NOMO-1 (cell line): Measurements from ENCODE around the gene CALR.
A peak's percentile ranks its signal among the peaks of the same experiment; 100 is the strongest.
"Not testable (repeated sequence)": the region's sequence is repeated elsewhere in the genome, so short reads cannot be mapped to it uniquely, and the experiment has no call there.

Experiments
- DNase-seq, 2 experiments: peaks; one replicate each; lab custom pipeline; 2025; ENCODE audit not compliant: unreplicated experiment in 2 of 2; lab: John Stamatoyannopoulos, UW

The CALR gene

DNA sequence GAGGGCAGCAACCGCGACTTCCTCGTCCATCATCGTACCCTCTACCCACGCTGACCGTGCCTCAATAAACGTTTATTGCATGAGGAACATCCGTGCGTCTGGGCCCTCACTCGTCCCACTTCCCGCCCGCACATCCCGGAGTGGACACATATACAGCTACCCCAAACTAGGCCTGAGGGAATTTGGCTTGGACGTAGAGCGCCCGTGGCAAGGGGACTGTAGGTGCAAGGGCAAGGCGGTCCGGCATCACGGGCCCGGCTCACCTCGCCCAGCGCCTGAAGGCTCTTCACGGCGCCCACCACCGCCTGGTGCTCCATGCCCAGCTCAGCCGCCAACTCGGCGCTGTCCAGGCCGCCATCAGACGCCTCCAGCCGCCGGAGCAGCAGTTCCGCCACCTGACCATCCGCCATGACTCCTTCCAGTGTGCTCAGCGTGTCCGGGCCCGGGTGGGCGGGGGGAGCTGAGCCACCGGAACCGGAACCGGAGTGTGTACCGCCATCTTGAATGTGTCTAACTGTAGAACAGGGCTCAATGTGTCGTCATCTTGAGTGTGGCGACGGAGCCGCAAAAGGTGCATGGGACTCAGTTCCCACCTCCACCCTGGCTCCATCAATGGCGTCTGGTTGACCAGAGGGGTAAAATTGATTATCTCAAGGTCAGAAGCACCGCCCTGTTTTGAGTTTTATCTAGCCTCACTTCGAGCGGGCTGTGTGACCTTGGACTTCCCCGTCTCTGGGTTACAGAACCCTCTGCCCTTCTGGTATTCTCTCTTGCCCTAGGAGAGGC is 4.9 kb upstream of the CALR start, which contains the start of gene FARSA:
Gene FARSA (minus strand): TSS at position 425 of the 786 bp plus-strand sequence. CDS start 15 bp downstream, at position 410.
- DNase-seq, result peak; percentile 81 to 88

DNA sequence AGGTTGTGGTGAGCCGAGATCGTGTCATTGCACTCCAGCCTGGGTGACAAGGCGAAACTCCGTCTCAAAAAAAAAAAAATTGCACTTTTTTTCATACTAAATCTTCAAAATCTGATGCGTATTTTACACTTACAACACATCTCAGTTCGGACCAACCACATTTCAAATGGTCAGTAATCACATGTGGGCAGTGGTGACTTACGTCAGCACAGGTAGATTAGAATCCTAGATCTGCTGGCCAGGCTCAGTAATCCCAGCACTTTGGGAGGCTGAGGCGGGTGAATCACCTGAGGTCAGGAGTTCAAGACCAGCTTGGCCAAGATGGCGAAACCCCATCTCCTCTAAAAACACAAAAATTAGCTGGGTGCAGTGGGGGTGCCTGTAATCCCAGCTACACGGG is 3.3 kb upstream of the CALR start:
- no peak for DNase-seq

GRCh38 chr19:12936582-12936981 is 1.8 kb upstream of the CALR start:
- no peak for DNase-seq

DNA sequence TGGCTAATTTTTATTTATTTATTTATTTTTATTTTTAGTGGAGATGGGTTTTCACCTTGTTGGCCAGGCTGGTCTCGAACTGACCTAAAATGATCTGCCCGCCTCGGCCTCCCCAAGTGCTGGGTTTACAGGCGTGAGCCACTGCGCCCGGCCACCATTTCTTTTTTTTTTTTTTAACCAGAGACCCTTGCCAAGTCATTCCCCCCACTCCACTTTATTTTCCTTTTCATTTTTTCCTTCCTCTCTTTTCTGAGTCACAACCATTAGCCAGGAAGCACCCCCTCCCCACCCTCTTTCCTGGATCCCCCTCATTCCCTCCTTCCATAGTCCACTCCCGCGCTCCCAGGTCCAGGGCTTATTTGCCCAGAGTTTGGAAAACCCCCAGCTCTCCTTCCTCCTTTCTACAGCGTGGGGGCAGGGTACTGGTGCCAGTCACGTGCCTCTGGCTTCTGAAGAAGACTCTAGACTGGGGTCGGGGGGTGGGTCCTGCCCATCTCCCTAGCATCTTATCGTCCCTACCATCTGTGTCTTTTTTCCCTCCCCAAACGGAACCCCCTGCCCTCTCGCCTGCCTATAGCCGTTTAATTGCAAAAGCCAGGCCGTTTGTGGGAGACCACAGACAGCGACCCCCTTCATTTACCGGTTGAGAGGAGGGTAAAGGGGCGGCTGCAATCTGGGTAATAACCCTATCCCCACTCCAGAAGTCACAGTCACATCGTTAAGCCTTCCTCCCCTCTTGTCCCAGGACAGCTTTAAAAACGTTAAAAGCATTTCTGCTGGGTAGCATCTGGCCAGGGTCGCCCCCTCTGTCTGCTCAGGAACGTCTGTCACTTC is 1.1 kb upstream of the CALR start:
- peak; percentile 79 to 83 for DNase-seq

GRCh38 chr19:12938779-12939601 is 581 bp downstream of the CALR start:
- DNase-seq, result peak; percentile 22 to 38

GRCh38 chr19:12939975-12940423 is 1.6 kb downstream of the CALR start:
- DNase-seq, result no peak

GRCh38 chr19:12940897-12941296 is 2.5 kb downstream of the CALR start:
- no peak for DNase-seq

- DNase-seq, result no peak
Measured at GRCh38 chr19:12943437-12944044, 5.1 kb downstream of the CALR start.

DNA sequence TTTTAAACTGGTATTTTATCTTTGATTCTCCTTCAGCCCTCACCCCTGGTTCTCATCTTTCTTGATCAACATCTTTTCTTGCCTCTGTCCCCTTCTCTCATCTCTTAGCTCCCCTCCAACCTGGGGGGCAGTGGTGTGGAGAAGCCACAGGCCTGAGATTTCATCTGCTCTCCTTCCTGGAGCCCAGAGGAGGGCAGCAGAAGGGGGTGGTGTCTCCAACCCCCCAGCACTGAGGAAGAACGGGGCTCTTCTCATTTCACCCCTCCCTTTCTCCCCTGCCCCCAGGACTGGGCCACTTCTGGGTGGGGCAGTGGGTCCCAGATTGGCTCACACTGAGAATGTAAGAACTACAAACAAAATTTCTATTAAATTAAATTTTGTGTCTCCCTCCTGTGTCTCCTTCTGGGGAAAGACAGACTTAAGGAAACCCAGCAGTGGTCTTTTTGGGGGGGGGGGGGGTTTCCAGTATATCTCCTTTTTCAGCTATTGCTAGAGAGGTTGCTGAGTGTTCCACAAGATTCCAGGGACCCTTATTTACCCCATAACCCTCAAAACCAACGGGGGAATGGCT is 5.8 kb downstream of the CALR start:
- DNase-seq, result no peak

GRCh38 chr19:12945479-12946091 is 7.2 kb downstream of the CALR start, which contains the start of gene RAD23A:
RAD23A (plus strand) TSS chr19:12945862; CDS start chr19:12945949, 87 bp downstream.
- DNase-seq, result peak; percentile 95 to 96

DNA sequence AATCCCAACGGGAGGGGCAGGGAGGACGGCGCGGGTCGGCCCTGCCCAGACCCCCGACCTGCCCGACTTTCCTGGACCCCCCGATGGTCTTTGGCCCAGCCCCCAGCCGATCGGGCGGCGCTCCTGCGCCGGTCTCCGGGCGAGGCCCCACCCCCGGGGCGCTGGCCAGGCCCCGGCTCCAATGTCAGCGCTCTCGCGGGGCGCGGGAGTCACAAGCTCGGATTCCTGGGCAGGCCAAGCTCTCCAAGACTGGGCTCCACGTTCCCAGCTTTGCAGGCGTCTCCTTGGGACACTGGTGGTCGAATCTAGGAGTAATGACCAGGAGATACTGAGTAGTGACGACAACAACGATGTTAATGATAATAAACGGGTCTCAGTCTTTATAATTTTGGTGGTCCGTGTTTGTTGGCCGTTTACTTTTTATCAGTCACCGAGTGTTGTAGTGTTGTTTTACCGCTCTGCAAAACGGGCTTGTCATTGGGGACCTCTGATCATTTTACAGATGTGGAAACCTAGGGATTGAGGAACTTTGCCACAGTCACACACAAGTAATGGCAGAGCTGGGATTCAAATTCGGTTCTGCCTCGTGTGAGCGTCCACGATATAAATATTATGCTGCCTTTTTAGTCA is 7.8 kb downstream of the CALR start:
- peak; percentile 39 to 42 for DNase-seq

DNA sequence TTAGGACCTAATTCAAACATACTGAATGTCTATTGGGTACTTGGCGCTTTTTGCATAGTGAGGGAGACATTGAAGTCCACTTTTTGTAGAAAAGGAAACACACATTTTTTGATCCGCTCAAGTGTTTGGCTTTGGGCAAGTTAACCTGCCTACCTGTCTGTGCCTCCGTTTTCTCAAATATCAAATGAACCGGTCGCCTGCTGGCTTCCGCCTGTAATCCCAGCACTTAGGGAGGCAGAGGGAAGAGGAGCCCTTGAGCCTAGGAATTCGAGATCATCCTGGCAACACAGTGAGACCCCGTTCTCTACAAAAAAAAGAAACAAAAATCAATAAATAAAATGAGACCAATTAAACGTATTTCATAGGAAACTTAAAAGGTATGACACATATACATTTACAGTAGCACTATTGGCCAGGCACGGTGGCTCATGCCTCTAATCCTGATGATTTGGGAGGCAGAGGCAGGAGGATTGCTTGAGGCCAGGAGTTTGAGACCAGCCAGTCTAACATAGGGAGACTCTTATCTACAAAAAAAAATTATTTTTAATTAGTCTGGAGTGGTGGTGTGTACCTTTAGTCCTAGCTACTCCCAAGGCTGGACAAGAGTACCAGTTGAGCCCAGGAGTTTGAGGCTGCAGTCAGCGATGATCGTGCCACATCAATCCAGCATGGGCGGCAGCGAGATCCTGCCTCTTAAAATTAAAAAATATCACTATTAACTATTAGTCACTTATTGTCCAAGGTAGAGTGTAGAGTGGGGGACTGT is 8.5 kb downstream of the CALR start:
- no peak for DNase-seq

- DNase-seq, result no peak
Measured at GRCh38 chr19:12947702-12948611, 9.5 kb downstream of the CALR start.

DNA sequence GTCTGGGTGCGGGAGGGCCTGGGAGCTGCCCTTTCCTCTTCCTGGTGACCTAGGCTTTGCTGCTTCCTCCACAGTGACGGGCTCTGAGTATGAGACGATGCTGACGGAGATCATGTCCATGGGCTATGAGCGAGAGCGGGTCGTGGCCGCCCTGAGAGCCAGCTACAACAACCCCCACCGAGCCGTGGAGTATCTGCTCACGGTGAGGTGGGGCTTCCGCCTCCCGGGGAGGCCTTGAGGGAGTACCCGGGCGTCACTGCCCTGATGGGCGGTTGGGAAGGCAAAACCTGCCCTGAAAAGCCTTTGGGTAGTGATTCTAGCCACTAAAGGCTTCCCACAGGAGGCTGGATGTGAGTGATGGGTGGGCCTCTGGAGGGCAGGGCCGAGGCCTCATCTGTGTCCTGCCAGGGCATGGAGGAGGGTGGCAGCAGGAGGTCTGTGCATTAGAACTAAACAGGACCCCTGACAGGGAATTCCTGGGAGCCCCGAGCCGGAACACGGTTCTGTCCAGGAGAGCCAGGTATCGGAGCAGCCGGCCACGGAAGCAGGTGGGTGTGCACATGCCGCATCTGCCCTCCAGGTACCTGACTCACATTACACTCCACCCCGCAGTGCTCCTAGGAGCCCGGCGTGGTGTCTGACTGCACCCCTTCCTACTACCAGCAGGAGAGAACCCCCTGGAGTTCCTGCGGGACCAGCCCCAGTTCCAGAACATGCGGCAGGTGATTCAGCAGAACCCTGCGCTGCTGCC is 10.4 kb downstream of the CALR start:
- DNase-seq, result no peak

DNA sequence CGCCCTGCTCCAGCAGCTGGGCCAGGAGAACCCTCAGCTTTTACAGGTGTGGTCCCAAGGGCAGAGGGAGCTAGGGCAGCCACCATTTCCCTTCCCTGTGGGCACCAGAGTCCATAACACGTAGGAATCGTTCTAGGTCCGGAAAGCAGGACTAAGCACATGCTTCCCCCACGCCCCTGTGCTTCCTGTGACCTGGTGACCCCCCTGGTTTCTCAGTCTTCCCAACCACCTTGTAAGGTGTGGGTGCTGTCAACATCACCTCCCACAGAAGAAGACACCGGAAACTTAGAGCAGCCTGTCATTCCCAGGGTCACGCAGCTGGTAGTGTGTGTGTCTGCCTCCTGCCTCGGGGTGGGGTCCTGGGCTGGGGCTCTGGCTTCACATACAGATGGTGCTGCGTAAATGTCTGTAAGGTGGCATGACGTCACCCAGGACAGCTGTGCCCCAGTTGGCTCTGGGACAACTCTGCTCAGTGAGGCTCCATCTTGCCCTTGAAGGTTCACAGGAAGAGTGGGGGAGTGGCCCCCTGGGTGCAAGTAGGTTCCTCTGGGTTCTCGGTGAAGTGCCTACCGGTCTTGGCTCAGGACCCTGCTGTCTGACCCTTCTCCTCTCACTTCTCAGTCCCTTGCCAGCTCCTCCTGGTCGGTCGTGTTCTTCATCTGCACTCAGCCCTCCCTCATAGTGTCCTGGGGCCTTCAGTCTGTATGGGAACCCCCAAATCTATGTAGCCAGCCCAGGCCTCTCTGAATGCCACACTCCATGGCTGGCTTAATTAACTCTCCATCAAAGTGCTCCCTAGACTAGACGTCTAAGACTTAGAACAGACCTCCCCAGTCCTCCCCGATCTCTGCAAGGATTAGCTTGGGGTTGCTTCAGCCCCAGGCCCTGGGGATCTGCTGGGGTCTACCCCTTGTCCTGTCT is 11.2 kb downstream of the CALR start:
- no peak for DNase-seq

GRCh38 chr19:12952050-12952449 is 13.6 kb downstream of the CALR start:
- not testable (repeated sequence) for DNase-seq
